ENCODE results near the gene IL10.

GRCh38 chr1:206741142-206741701 lies 31.1 kb downstream of the IL10 start:
- TF ChIP-seq SNAI2 (CRISPR knock-in tag; IDR thresholded peaks at IDR 0.05) (no peak), ZFP3 (CRISPR knock-in tag; IDR thresholded peaks at IDR 0.05) (no peak), ZFP30 (CRISPR knock-in tag; IDR thresholded peaks at IDR 0.05) (no peak), CREB5 (CRISPR knock-in tag; IDR thresholded peaks at IDR 0.05; ENCODE audit: low read depth) (no peak), OSR1 (CRISPR knock-in tag; IDR thresholded peaks at IDR 0.05) (no peak), BACH2 (CRISPR knock-in tag; IDR thresholded peaks at IDR 0.05; ENCODE audit: borderline replicate concordance) (no peak), POU6F1 (CRISPR knock-in tag; IDR thresholded peaks at IDR 0.05; ENCODE audit: borderline replicate concordance, low read depth) (no peak)
- TF ChIP-seq, protein P1, sequence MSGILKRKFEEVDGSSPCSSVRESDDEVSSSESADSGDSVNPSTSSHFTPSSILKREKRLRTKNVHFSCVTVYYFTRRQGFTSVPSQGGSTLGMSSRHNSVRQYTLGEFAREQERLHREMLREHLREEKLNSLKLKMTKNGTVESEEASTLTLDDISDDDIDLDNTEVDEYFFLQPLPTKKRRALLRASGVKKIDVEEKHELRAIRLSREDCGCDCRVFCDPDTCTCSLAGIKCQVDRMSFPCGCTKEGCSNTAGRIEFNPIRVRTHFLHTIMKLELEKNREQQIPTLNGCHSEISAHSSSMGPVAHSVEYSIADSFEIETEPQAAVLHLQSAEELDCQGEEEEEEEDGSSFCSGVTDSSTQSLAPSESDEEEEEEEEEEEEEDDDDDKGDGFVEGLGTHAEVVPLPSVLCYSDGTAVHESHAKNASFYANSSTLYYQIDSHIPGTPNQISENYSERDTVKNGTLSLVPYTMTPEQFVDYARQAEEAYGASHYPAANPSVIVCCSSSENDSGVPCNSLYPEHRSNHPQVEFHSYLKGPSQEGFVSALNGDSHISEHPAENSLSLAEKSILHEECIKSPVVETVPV (CRISPR knock-in tag; IDR thresholded peaks at IDR 0.05): no peak
